A673 (cell line): ENCODE measurements around the gene IGFL2. TPM values are rescaled to one million over a fixed set of nuclear protein-coding genes. Genes with fewer than 3 reads are reported as not detected.
A peak's percentile ranks its signal among the peaks of the same experiment; 100 is the strongest.
"Not testable (repeated sequence)": the region's sequence is repeated elsewhere in the genome, so short reads cannot be mapped to it uniquely, and the experiment has no call there.

Source experiments
- Bru-seq: library from RNA; stranded (reverse); fragments of 400-500 nt; gene quantifications from one replicate; lab custom pipeline; 2021; lab: Mats Ljungman, UMichigan
- BruChase-seq, 2 experiments: library from RNA; stranded (reverse); fragments of 400-500 nt; gene quantifications; one replicate each; lab custom pipeline; 2021; lab: Mats Ljungman, UMichigan
- BruUV-seq: library from RNA; stranded (reverse); fragments of 400-500 nt; replicated peaks from 2 replicates; lab custom pipeline; 2021; lab: Mats Ljungman, UMichigan
- CTCF ChIA-PET: fragments of 300-600 bp; sonication (Branson Sonifier 250); formaldehyde crosslinking; loops from one replicate; lab custom pipeline; 2022; ENCODE audit warnings: antibody characterized with exemption; lab: Charles Lee
- POLR2A ChIA-PET: fragments of 300-600 bp; sonication (Branson Sonifier 250); formaldehyde crosslinking; loops from one replicate; lab custom pipeline; 2022; ENCODE audit warnings: antibody characterized with exemption; ENCODE audit not compliant: low non-redundant PET; lab: Charles Lee
- DNase-seq: peaks from one replicate; pipeline ENCODE4 v3.0.0-alpha.2; 2015; ENCODE audit warnings: low spot score
- H3K27ac ChIP-seq: fragments of 200-600 bp; sonication (generic); 2 replicates; pipeline ENCODE4 v1.5.1; 2016; ENCODE audit warnings: mixed run types, low read depth, mild to moderate bottlenecking, mixed read lengths, antibody characterized with exemption, low read length; ENCODE audit not compliant: poor library complexity, severe bottlenecking
- H3K27me3 ChIP-seq: fragments of 200-600 bp; sonication (generic); replicated peaks from 2 replicates; pipeline ENCODE4 v1.6.1; 2017; ENCODE audit warnings: mixed run types, low read depth, mild to moderate bottlenecking, mixed read lengths, antibody characterized with exemption, low read length; ENCODE audit not compliant: insufficient read depth, poor library complexity
- H3K36me3 ChIP-seq: fragments of 200-600 bp; sonication (generic); 2 replicates; pipeline ENCODE4 v1.6.1; 2016; ENCODE audit warnings: mixed run types, mild to moderate bottlenecking, mixed read lengths, antibody characterized with exemption, low read length; ENCODE audit not compliant: insufficient read depth, poor library complexity, severe bottlenecking
- H3K4me1 ChIP-seq: fragments of 200-600 bp; sonication (generic); 2 replicates; pipeline ENCODE4 v1.6.1; 2017; ENCODE audit warnings: mixed run types, mild to moderate bottlenecking, mixed read lengths, antibody characterized with exemption, low read length; ENCODE audit not compliant: insufficient read depth, poor library complexity, severe bottlenecking
- H3K4me3 ChIP-seq: fragments of 200-600 bp; sonication (generic); 2 replicates; pipeline ENCODE4 v1.5.1; 2016; ENCODE audit warnings: low read depth, mixed run types, mild to moderate bottlenecking, mixed read lengths, low read length; ENCODE audit not compliant: poor library complexity, severe bottlenecking
- H3K9me3 ChIP-seq: fragments of 200-600 bp; sonication (generic); 2 replicates; pipeline ENCODE4 v1.6.1; 2016; ENCODE audit warnings: mixed run types, low read depth, mild to moderate bottlenecking, mixed read lengths, antibody characterized with exemption, low read length; ENCODE audit not compliant: poor library complexity, severe bottlenecking
- EZH2 ChIP-seq: fragments of 200-600 bp; sonication (generic); IDR thresholded peaks from 2 replicates; pipeline ENCODE4 v1.6.1; 2017; ENCODE audit warnings: borderline replicate concordance, low read depth, mild to moderate bottlenecking, mixed read lengths, antibody characterized with exemption, low read length; ENCODE audit not compliant: poor library complexity, severe bottlenecking
- intact Hi-C: fragments of 100-400 bp; cut with micrococcal nuclease; formaldehyde crosslinking; loops from one replicate; pipeline ENCODE4 v1.10.0; 2022; ENCODE audit not compliant: unreplicated experiment
- long read RNA-seq: library from polyadenylated mRNA; stranded (forward); transcript quantifications from one replicate; pipeline ENCODE4 v2.0.0, GENCODE V29; 2022
- total RNA-seq: library from RNA; stranded (reverse); gene quantifications from 2 replicates; pipeline ENCODE4 v1.2.3, GENCODE V29; 2021
- TF ChIP-seq, protein P1 (sequence below): fragments of 300-800, 200-600 bp; sonication (generic); conservative IDR thresholded peaks from 2 replicates; pipeline ENCODE4 v1.5.1; 2017; ENCODE audit warnings: low read depth, mild to moderate bottlenecking, antibody characterized with exemption, low read length, moderate library complexity, mixed read lengths

Gene IGFL2
- 0.45 and 0.59 TPM in 2 replicates for total RNA-seq
- Bru-seq, nascent RNA, result percentile 59 among the genes with signal in this experiment
- BruChase-seq, experiment 1, labeled RNA remaining after a 2-hour chase, result percentile 51 among the genes with signal in this experiment
- BruChase-seq, experiment 2, labeled RNA remaining after a 6-hour chase, result percentile 54 among the genes with signal in this experiment
- long read RNA-seq, result 0 reads

DNA sequence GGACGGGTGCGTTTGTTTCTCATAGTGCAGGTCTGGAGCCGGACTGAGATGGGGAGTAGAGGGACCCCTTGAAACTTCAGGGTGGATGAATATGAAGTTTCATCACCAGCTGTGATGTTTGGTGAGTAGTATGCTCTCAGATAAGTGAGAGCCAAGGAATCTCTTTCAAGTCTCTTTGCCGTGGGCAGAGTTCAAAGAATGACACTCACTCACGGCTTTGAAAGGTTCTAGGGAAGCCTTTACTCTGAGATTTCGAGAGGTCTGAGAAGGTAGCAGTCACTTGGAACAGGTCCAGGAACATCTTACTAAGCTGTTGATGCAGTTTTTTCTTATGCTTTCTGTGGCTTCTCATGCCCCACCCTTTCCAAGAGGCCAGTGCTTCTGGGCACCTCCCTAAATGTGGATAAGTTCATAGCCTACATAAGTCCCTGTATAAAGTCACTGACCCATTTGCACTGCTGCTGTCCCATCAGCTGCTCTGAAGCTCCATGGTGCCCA is at the start of gene IGFL2:
Gene IGFL2 (plus strand): TSS at position 448 of the 498 bp plus-strand sequence. CDS start 41 bp downstream, at position 489.
- CTCF ChIA-PET, result no interaction called here
- no peaks in the 10 kb centered on the region for H3K4me1 ChIP-seq
- no peaks in the 10 kb centered on the region for H3K27me3 ChIP-seq
- no peaks in the 10 kb centered on the region for H3K9me3 ChIP-seq
- BruUV-seq, result no TSS peak
- H3K36me3 ChIP-seq, result no peaks in the 10 kb centered on the region
- no peak for TF ChIP-seq EZH2
- TF ChIP-seq, protein P1, sequence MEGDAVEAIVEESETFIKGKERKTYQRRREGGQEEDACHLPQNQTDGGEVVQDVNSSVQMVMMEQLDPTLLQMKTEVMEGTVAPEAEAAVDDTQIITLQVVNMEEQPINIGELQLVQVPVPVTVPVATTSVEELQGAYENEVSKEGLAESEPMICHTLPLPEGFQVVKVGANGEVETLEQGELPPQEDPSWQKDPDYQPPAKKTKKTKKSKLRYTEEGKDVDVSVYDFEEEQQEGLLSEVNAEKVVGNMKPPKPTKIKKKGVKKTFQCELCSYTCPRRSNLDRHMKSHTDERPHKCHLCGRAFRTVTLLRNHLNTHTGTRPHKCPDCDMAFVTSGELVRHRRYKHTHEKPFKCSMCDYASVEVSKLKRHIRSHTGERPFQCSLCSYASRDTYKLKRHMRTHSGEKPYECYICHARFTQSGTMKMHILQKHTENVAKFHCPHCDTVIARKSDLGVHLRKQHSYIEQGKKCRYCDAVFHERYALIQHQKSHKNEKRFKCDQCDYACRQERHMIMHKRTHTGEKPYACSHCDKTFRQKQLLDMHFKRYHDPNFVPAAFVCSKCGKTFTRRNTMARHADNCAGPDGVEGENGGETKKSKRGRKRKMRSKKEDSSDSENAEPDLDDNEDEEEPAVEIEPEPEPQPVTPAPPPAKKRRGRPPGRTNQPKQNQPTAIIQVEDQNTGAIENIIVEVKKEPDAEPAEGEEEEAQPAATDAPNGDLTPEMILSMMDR, result no peak
- H3K4me3 ChIP-seq, result no peak within 1 kb of the TSS
- H3K27ac ChIP-seq, result no peak within 1 kb of the TSS
- POLR2A ChIA-PET, result no interaction called here
- intact Hi-C loops, result no loop called here
- no peak for DNase-seq

DNA sequence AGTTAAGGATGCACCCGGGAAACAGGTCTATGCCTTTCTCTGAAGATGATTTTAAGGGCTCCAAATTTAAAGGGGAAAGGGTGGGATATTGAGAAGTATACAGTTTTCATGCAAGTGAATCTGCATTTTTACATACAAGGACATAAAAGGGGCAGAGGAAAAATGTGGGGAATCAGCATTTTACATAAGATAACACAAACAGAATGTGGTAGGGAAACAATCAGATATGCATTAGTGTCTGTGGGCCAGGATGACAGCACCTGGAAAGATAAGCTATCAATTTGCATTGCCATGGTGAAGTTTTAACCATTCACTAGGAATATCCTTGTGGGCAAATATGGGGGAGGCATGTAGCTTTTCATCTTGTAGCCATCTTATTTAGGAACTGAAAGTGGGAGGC is 47.7 kb upstream of the IGFL2 start:
- POLR2A ChIA-PET, result no interaction called here
- intact Hi-C loops, result no loop called here
- DNase-seq, result no peak
- no peaks in the 10 kb centered on the region for H3K27me3 ChIP-seq
- H3K4me3 ChIP-seq, result no peak overlapping the region
- no peak overlapping the region for H3K27ac ChIP-seq
- CTCF ChIA-PET, result interaction anchor here (0.8 kb wide), 1 partner anchor 72 kb away, joined by 3 read pairs; no protein-coding TSS in a partner anchor
- TF ChIP-seq, protein P1, result no peak
- no peak for TF ChIP-seq EZH2
- H3K4me1 ChIP-seq, result no peaks in the 10 kb centered on the region
- no peaks in the 10 kb centered on the region for H3K9me3 ChIP-seq
- BruUV-seq, result no TSS peak
- no peaks in the 10 kb centered on the region for H3K36me3 ChIP-seq

DNA sequence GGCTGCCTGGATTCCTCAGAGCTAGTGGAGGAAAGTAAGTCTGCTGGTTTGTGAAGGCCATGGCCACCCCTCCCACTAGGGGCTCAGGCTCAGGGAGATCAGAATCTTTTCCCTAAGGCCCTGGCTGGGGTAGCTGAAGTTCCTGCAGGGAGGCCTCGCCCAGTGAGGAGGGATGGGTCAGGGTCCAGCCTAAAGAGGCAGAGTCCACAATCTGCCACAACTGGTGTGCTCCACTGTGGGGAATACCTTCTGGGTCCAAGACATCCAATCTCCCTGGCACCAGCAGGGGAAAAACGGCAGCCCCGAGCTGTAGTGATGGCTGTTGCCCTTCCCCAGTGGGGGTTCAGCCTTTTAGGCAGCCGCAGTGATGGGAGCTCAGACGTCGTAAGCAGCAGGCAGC is 46.7 kb upstream of the IGFL2 start:
- no peaks in the 10 kb centered on the region for H3K4me1 ChIP-seq
- TF ChIP-seq, protein P1, result no peak
- TF ChIP-seq EZH2, result no peak
- H3K27ac ChIP-seq, result no peak overlapping the region
- no peaks in the 10 kb centered on the region for H3K27me3 ChIP-seq
- no TSS peak for BruUV-seq
- intact Hi-C loops, result no loop called here
- H3K36me3 ChIP-seq, result no peaks in the 10 kb centered on the region
- DNase-seq, result no peak
- no peak overlapping the region for H3K4me3 ChIP-seq
- H3K9me3 ChIP-seq, result no peaks in the 10 kb centered on the region
- ChIA-PET POLR2A (no interaction called here), CTCF (interaction anchor here (0.6 kb wide), 1 partner anchor 51 kb away, joined by 3 read pairs; no protein-coding TSS in a partner anchor)

DNA sequence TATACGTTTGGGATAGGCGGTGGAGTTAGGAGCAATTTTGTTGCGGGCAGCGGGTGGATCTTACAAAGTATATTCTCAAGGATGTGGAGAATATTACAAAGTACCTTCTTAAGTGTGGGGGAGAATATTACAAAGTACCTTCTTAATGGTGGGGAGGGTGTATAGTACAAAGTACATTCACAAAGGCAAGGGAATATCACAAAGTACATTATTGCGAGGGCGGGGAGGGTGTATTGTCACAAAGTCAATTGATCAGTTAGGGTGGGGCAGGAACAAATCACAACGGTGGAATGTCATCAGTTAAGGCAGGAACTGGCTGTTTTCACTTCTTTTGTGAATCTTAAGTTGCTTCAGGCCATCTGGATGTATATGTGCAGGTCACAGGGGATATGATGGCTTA is 45.7 kb upstream of the IGFL2 start:
- POLR2A ChIA-PET, H3K9me3 ChIP-seq, DNase-seq, CTCF ChIA-PET, H3K36me3 ChIP-seq, H3K27me3 ChIP-seq, H3K27ac ChIP-seq, H3K4me1 ChIP-seq, intact Hi-C loops, BruUV-seq, H3K4me3 ChIP-seq: not testable (repeated sequence)
